ENCODE results near the gene MAP6D1.

DNA sequence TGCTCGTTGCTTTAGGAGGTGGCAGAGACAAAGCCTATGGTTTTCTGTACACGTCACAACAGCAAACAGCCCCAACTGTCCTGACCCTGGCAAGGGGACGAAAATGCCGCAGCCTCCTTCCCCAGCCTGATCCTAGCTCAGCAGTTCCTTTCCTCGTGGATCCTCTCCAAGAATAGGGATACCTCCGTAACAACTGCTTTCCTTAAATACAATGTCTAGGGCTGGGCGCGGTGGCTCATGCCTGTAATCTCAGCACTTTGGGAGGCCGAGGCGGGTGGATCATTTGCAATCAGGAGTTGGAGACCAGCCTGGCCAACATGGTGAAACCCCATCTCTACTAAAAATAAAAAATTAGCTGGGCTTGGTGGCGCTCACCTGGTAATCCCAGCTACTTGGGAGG is 17.0 kb downstream of the MAP6D1 start:
- TF ChIP-seq, protein P1, sequence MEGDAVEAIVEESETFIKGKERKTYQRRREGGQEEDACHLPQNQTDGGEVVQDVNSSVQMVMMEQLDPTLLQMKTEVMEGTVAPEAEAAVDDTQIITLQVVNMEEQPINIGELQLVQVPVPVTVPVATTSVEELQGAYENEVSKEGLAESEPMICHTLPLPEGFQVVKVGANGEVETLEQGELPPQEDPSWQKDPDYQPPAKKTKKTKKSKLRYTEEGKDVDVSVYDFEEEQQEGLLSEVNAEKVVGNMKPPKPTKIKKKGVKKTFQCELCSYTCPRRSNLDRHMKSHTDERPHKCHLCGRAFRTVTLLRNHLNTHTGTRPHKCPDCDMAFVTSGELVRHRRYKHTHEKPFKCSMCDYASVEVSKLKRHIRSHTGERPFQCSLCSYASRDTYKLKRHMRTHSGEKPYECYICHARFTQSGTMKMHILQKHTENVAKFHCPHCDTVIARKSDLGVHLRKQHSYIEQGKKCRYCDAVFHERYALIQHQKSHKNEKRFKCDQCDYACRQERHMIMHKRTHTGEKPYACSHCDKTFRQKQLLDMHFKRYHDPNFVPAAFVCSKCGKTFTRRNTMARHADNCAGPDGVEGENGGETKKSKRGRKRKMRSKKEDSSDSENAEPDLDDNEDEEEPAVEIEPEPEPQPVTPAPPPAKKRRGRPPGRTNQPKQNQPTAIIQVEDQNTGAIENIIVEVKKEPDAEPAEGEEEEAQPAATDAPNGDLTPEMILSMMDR (conservative IDR thresholded peaks at IDR 0.05; ENCODE audit: low read depth, low read length) = no peak
- no peak for TF ChIP-seq EZH2 (IDR thresholded peaks at IDR 0.05; ENCODE audit: borderline replicate concordance, low read depth, low read length, poor library complexity, severe bottlenecking)

Measured in A673 (cell line).